Sigmoid colon (tissue), 3 donors: Measurements from ENCODE around the gene DENND2A.

Experiments used
- CTCF ChIP-seq, 4 experiments: fragments of 450-650 bp in 3 of 4; fragments of 200-600 bp in 1 of 4; IDR thresholded peaks; one replicate each; pipeline ENCODE4 v1.5.1; 2016 to 2019; ENCODE audit warnings: antibody characterized with exemption in 4 of 4, mild to moderate bottlenecking in 3 of 4, moderate library complexity in 2 of 4
- POLR2A ChIP-seq, 2 donors: fragments of 450-650 bp; IDR thresholded peaks; one replicate each; pipeline ENCODE4 v1.6.1; 2016; ENCODE audit warnings: antibody characterized with exemption in 2 of 2, mild to moderate bottlenecking in 2 of 2, moderate library complexity in 2 of 2

- TF ChIP-seq CTCF (IDR thresholded peaks at IDR 0.05): no peak
- TF ChIP-seq POLR2A (IDR thresholded peaks at IDR 0.05): no peak
Measured at GRCh38 chr7:140476698-140477261, 163.8 kb downstream of the DENND2A start.
